RWPE2 (cell line): ENCODE measurements around the gene ABCA9.

ENCODE experiments used
- ATAC-seq: fragments of 200-7000 bp; cut with Tn5 transposase; 3 replicates; pipeline ENCODE4 v1.9.1; 2021; ENCODE audit warnings: low read depth
- DNase-seq: peaks from one replicate; pipeline ENCODE4 v3.0.0-alpha.2; 2020; ENCODE audit warnings: low spot score
- H3K27ac ChIP-seq: fragments of 450-650 bp; 2 replicates; pipeline ENCODE4 v1.5.1; 2017; ENCODE audit warnings: mild to moderate bottlenecking; ENCODE audit not compliant: poor library complexity, severe bottlenecking
- H3K27me3 ChIP-seq: fragments of 250-450 bp; sonication (Bioruptor Pico); 2 replicates; pipeline ENCODE4 v1.5.1; 2021; ENCODE audit warnings: mild to moderate bottlenecking, moderate library complexity; ENCODE audit not compliant: insufficient read depth, poor library complexity, severe bottlenecking
- H3K36me3 ChIP-seq: fragments of 250-450 bp; sonication (Bioruptor Pico); 2 replicates; pipeline ENCODE4 v1.5.1; 2020; ENCODE audit warnings: low read depth, mild to moderate bottlenecking, moderate library complexity
- H3K4me1 ChIP-seq: fragments of 250-450 bp; sonication (Bioruptor Pico); 2 replicates; pipeline ENCODE4 v1.5.1; 2021; ENCODE audit warnings: mild to moderate bottlenecking, moderate library complexity; ENCODE audit not compliant: insufficient read depth, poor library complexity, severe bottlenecking
- H3K4me3 ChIP-seq: fragments of 250-450 bp; sonication (Bioruptor Pico); 2 replicates; pipeline ENCODE4 v1.5.1; 2021; ENCODE audit warnings: mild to moderate bottlenecking, moderate library complexity; ENCODE audit not compliant: severe bottlenecking
- H3K9me3 ChIP-seq: fragments of 250-450 bp; sonication (Bioruptor Pico); 2 replicates; pipeline ENCODE4 v1.5.1; 2021; ENCODE audit warnings: mild to moderate bottlenecking, moderate library complexity; ENCODE audit not compliant: severe bottlenecking
- TF ChIP-seq, protein P1 (sequence below): fragments of 450-650 bp; IDR thresholded peaks from one replicate; pipeline ENCODE4 v1.5.1; 2017; ENCODE audit warnings: mild to moderate bottlenecking, moderate library complexity; ENCODE audit not compliant: poor library complexity, severe bottlenecking

Gene ABCA9, protein sequence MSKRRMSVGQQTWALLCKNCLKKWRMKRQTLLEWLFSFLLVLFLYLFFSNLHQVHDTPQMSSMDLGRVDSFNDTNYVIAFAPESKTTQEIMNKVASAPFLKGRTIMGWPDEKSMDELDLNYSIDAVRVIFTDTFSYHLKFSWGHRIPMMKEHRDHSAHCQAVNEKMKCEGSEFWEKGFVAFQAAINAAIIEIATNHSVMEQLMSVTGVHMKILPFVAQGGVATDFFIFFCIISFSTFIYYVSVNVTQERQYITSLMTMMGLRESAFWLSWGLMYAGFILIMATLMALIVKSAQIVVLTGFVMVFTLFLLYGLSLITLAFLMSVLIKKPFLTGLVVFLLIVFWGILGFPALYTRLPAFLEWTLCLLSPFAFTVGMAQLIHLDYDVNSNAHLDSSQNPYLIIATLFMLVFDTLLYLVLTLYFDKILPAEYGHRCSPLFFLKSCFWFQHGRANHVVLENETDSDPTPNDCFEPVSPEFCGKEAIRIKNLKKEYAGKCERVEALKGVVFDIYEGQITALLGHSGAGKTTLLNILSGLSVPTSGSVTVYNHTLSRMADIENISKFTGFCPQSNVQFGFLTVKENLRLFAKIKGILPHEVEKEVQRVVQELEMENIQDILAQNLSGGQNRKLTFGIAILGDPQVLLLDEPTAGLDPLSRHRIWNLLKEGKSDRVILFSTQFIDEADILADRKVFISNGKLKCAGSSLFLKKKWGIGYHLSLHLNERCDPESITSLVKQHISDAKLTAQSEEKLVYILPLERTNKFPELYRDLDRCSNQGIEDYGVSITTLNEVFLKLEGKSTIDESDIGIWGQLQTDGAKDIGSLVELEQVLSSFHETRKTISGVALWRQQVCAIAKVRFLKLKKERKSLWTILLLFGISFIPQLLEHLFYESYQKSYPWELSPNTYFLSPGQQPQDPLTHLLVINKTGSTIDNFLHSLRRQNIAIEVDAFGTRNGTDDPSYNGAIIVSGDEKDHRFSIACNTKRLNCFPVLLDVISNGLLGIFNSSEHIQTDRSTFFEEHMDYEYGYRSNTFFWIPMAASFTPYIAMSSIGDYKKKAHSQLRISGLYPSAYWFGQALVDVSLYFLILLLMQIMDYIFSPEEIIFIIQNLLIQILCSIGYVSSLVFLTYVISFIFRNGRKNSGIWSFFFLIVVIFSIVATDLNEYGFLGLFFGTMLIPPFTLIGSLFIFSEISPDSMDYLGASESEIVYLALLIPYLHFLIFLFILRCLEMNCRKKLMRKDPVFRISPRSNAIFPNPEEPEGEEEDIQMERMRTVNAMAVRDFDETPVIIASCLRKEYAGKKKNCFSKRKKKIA (N-terminal part only)

DNA sequence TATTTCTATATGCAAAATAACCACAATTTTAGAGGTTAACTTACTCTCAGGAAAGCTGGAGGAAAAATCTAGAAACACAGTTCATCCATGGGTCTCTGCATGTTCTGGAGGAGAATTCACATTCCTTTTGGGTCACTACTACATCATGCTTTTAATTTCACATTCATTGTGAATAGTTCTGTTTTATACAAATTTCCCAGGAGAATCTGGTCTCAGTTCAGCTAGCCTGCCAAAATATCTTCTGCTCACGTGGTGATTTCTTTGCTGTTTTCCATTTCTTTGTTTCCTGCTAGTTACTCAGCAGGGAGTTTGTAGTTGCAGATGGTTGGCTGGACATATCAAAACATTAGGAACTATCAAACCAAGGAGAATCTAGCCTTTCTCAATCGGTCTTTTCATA, at the start of gene ABCA9:
Gene ABCA9, minus strand, starts transcription at position 106 of the 400 bp plus-strand sequence. CDS start 9,801 bp downstream, outside the sequence.
- no peaks in the 10 kb centered on the region for H3K36me3 ChIP-seq
- TF ChIP-seq, protein P1, sequence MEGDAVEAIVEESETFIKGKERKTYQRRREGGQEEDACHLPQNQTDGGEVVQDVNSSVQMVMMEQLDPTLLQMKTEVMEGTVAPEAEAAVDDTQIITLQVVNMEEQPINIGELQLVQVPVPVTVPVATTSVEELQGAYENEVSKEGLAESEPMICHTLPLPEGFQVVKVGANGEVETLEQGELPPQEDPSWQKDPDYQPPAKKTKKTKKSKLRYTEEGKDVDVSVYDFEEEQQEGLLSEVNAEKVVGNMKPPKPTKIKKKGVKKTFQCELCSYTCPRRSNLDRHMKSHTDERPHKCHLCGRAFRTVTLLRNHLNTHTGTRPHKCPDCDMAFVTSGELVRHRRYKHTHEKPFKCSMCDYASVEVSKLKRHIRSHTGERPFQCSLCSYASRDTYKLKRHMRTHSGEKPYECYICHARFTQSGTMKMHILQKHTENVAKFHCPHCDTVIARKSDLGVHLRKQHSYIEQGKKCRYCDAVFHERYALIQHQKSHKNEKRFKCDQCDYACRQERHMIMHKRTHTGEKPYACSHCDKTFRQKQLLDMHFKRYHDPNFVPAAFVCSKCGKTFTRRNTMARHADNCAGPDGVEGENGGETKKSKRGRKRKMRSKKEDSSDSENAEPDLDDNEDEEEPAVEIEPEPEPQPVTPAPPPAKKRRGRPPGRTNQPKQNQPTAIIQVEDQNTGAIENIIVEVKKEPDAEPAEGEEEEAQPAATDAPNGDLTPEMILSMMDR = no peak
- H3K4me3 ChIP-seq = no peak within 1 kb of the TSS
- DNase-seq (no peak), ATAC-seq (no peak)
- no peak within 1 kb of the TSS for H3K27ac ChIP-seq
- no peaks in the 10 kb centered on the region for H3K9me3 ChIP-seq
- no peaks in the 10 kb centered on the region for H3K4me1 ChIP-seq
- no peaks in the 10 kb centered on the region for H3K27me3 ChIP-seq

DNA sequence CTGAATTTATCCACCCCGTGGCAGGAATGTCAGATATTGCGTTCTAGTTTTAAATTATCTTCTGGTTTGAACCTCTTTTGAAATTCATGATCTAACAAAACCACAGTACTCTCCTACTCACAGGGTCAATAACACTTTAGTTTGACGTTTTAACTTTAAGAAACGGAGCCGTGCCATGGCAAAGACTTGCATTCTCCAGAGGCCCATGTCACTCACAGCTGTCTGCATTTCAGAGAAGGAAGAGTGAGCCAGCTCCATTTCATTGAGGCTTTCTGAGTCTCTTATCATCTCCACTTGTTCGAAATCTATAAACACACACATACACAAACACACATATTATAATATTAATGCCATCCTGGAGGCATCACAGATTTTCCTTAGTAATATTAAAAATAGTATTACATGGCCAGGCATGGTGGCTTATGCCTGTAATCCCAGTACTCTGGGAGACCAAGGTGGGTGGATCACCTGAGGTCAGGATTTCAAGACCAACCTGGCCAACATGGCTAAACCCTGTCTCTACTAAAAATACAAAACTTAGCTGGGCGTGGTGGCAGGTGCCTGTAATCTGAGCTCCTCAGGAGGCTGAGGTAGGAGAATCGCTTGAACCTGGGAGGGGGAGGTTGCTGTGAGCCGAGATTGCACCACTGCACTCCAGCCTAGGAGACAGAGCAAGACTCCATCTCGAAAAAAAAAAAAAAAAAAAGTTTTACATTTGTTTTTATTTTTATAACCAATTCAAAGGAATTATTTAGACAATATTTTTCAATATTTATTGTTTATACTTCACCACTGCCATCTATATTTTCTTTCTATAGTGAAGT, 45.4 kb upstream of the ABCA9 start:
- TF ChIP-seq, protein P1 = no peak
- no peak overlapping the region for H3K27ac ChIP-seq
- H3K36me3 ChIP-seq = no peaks in the 10 kb centered on the region
- no peaks in the 10 kb centered on the region for H3K9me3 ChIP-seq
- H3K27me3 ChIP-seq = no peaks in the 10 kb centered on the region
- no peak overlapping the region for H3K4me3 ChIP-seq
- DNase-seq = no peak
- ATAC-seq = no peak
- H3K4me1 ChIP-seq = no peaks in the 10 kb centered on the region

DNA sequence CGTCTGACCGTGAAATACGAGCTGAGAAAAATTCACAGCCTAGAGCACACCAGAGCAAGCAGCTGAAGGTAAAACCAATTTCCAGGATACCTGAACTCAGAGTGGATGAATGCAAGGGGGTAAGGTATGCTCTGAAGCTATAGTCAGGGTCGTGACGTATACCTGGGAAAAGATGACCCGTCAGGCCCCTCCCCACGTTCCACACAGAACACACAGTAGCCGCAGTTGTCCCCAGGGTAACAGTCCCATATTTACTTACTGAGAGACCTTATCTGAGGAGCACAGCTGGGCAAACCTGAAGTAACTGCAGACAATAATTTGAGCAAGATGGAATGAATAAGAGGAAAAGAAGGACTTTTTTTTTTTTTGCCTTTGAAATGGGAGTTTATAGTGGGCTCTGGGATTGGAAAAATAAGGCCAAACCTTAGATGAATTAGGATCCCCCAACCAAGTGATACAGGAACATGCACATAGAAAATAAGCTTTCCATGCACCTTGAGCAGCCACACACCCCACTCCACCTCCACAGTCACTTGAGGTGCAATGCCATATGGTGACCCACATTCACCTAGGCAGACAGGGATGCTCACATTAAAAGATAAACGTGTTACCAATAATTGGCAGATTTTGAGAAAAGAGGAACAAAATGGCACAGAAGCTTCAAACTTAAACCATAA, 43.0 kb upstream of the ABCA9 start:
- H3K4me1 ChIP-seq = no peaks in the 10 kb centered on the region
- H3K9me3 ChIP-seq = no peaks in the 10 kb centered on the region
- H3K27me3 ChIP-seq = no peaks in the 10 kb centered on the region
- no peak overlapping the region for H3K27ac ChIP-seq
- ATAC-seq (no peak), DNase-seq (no peak)
- no peak overlapping the region for H3K4me3 ChIP-seq
- no peaks in the 10 kb centered on the region for H3K36me3 ChIP-seq
- TF ChIP-seq, protein P1 = no peak

DNA sequence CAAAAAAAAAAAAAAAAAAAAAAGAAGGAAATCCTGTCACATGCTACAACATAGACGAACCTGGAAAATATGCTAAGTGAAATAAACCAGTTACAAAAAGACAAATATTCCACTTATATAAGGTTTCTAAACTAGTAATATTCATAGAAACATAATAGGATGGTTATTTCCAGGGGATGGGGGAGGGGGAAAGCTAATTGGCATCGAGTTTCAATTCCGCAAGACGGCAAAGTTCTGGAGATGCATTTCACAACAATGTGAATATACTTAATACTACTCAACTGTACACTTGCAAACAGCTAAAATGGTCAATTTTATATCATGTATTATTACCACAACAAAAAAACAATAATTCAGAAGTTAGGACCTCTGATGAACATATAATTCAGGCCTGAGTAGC, 37.9 kb upstream of the ABCA9 start:
- H3K27ac ChIP-seq = no peak overlapping the region
- ATAC-seq (no peak), DNase-seq (no peak)
- TF ChIP-seq, protein P1 = no peak
- no peaks in the 10 kb centered on the region for H3K9me3 ChIP-seq
- H3K27me3 ChIP-seq = no peaks in the 10 kb centered on the region
- H3K4me3 ChIP-seq = no peak overlapping the region
- H3K36me3 ChIP-seq = no peaks in the 10 kb centered on the region
- no peaks in the 10 kb centered on the region for H3K4me1 ChIP-seq
